HTR-8/SVneo (cell line): ENCODE data around the gene MYO7A.

Experiments
- DNase-seq: peaks from one replicate; pipeline ENCODE4 v3.0.0; 2011; ENCODE audit warnings: low spot score, mixed read lengths; ENCODE audit not compliant: insufficient read length
- FAIRE-seq: peaks from 2 replicates; lab custom pipeline; 2011; peaks lifted over from hg19 to GRCh38; lab: Jason Lieb, UNC

The MYO7A gene

GRCh38 chr11:77143405-77144020, 15.5 kb downstream of the MYO7A start:
- no peak for DNase-seq

GRCh38 chr11:77144196-77144856, 16.3 kb downstream of the MYO7A start:
- no peak for DNase-seq
- FAIRE-seq, result no peak

More at GRCh38 chr11:77143405-77144020, 15.5 kb downstream of the MYO7A start:
- no peak for FAIRE-seq

GRCh38 chr11:77144857-77145428, 16.9 kb downstream of the MYO7A start:
- DNase-seq, result no peak
- no peak for FAIRE-seq

DNA sequence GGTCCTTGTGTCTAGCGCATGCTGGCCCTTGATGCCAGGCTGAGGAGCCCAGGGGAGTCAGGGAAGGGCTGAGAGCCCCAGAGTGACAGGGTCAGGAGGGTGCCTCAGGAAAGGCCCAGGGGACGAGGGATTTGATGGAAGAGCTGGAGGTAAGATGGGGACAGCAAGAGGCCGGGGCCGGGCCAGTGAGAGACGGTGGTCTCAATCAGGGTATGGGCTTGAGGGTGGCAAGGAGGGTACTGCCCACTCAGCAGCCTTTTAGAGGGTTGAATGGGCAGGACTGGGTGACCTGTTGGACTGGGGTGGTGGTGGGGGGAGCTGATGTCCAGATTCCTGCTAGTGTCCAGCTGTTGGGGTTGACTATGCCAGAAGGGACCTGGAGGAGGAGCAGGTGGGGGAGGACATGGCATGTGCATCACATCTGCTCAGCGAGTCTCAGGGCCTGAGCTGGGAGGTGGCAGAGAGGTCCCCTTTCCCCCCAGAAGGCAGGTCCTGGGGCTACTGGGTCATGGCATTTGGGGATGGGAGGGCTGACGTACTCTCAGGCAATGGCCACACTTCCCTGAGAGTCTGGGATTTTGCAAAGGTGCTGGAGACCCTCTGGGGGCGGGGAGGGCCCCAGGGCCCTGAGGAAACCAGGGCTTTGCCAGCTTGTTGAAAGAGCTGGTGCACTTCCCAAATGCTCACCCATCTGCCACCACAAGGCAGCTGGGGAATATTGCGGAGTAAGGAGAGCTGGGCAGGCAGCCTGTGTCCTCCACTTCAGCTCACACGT, 18.4 kb downstream of the MYO7A start:
- DNase-seq (no peak), FAIRE-seq (no peak)

GRCh38 chr11:77147036-77147315, 18.9 kb downstream of the MYO7A start:
- DNase-seq (no peak), FAIRE-seq (no peak)

GRCh38 chr11:77147668-77148321, 19.7 kb downstream of the MYO7A start:
- DNase-seq, result no peak
- no peak for FAIRE-seq

GRCh38 chr11:77148963-77149715, 21.1 kb downstream of the MYO7A start:
- no peak for DNase-seq
- no peak for FAIRE-seq

- no peak for DNase-seq
- FAIRE-seq, result no peak
Observed at GRCh38 chr11:77149716-77150392, 21.8 kb downstream of the MYO7A start.

- DNase-seq (no peak), FAIRE-seq (no peak)
Observed at GRCh38 chr11:77150836-77151235, 22.8 kb downstream of the MYO7A start.

DNA sequence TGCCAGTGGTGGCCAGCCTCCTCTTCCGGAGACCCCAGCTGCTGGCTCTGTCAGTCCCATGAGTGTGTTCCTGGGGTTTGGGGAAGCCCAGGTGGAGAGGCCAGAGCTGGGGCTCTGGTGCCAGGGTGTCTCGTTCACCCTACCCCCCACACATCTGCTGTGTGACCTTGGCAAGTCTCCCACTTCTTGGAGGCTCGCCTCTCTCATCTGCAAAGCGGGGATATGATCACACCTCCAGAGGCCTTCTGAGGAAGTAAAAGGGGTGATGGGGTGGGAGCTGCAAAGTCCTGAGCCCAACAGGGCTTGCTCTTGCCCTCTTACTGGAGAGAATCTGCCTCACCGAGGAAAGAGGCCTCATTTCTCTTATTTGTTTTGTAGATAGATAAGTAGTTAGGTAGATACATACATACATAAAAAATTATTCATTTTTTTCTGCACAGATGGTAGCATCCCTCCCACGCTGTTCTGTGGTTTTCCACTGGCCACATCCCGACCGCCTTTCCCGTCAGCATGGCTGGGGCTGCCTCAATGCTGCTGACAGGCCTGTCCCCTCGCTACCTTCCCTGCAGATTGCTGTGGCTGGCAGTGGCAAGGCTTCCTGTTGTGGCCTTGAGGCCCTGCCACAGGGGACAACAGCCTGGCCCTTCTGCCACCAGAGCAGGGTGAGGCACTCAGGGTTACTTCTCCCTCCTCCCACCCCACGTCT, 23.9 kb downstream of the MYO7A start:
- FAIRE-seq, result peak; percentile 80
- no peak for DNase-seq

DNA sequence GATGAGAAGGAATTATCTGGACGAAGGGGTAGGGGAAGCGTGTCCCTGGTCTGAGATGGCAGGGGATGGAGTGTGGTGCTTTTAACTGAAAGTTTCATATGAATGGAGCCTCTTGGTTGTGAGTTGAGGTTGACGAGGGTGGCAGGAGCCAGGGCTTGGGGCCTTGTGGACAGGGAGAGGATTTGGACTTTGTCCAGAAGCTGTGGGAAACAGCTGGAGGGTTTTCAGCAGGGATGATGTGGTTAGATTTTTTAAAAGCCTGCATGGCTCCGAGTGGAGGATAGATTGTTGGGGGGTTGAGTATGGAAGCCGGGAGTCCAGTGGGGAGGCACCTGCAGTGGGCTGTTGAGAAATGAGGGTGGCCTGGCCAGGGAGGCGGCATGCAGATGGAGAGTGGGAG, 24.8 kb downstream of the MYO7A start:
- no peak for FAIRE-seq
- no peak for DNase-seq

DNA sequence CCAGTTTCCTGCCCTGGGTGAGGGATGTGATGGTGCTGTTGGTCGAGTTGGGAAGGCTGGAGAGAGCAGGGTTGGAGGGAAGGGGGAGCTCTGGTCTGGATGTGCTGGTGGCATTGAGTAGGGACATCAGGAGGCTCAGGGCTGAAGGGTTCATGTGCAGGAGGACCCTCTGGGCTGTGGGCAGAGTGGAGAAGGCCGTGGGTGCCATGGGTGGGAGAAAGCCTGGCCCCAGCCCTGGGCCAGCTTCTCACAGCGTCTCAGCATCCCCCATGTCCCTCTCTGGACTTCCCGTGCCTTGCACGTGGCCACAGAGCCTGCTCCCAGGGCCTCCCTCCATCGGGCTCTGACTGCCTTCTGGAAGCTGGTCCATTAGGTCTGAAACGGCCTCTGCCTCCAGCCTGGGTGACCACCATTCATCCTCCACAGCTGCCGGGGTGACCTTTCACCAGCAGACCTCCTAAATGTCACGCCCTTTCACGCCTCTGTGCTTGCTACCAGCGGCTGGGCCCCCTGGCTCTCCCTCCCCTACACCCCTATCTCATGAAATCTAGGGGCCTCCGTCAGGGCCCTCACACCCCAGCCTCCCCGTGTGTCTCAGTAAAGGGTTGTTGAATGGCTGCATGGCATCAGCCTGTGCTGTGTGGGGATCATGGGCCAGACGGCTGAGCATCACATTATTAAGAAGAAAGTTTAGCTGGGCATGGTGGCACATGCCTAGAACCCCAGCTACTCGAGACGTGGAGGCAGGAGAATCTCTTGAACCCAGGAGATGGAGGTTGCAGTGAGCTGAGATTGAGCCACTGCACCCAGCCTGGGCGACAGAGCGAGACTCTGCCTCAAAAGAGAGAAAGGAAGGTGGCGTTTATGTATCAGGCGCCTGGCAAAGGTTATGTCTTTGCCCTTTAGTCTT, 25.5 kb downstream of the MYO7A start:
- FAIRE-seq (no peak), DNase-seq (no peak)

DNA sequence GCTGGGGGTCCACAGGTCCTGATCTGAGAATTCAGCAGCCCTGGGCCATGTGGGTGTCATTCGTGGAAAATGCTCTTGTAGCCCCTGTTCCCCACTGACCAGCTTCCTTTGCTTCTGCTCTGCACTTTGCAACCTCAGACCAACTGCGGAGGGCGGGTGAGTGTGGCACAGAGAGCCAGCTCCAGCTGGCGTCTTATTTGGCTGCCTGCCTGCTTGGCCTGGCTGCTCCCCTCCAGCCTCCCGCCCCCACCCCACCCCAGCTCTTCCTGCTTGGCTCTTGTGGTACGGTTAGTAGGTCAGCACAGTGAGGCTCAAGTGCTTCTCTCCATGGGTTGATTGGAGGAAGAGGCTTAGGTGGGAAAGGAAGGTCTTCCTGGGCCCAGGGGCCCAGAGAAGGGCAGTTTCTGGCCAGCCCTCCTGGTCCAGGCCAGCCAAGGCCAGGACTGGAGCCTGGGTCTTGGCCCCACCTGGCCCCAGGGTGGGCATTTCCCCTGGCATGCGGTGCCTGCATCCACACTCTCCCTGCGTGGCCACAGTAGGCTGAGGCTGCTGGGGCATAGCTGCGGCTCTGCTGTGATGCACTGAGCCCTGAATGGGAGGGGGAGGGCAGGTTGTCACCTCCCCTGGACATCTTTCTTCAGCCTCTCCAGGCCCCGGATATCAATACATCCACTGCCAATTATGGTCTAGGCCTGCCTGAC, 26.5 kb downstream of the MYO7A start:
- no peak for DNase-seq
- FAIRE-seq, result peak; percentile 85

DNA sequence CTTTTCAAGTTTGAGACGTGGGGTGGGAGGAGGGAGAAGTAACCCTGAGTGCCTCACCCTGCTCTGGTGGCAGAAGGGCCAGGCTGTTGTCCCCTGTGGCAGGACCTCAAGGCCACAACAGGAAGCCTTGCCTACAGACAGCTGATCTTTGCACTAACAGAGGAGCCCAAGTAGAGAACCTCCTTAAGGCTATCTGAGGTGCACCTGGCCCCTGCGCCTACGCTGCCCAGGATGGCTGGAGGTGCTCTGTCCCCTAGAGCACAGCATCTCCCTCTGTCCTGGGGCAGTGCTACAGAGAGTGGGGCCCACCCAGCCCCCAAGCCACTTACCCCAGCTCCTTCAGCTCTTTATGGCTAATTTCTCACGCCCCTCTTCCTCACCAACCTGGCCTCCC, 27.0 kb downstream of the MYO7A start:
- no peak for DNase-seq
- no peak for FAIRE-seq

DNA sequence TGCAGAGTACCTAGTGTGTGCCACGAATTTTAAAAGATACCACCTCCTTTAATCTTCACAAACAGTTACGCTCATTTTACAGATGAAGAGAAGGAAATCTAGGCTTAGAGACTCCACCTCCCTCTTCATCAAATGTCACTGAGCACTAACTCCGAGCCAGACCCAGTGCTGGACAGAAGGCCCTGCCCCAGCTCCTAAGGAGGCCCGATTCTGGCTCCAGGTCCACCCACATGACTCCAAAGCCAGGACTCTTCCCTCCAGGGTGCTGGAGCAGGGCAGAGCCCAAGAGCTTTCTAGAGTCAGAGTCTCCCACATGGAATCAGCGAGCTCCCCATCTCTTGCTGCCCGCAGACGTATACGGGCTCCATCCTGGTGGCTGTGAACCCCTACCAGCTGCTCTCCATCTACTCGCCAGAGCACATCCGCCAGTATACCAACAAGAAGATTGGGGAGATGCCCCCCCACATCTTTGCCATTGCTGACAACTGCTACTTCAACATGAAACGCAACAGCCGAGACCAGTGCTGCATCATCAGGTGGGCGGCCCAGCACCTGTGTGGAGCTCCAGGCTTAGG, 27.6 kb downstream of the MYO7A start:
- DNase-seq (no peak), FAIRE-seq (no peak)

DNA sequence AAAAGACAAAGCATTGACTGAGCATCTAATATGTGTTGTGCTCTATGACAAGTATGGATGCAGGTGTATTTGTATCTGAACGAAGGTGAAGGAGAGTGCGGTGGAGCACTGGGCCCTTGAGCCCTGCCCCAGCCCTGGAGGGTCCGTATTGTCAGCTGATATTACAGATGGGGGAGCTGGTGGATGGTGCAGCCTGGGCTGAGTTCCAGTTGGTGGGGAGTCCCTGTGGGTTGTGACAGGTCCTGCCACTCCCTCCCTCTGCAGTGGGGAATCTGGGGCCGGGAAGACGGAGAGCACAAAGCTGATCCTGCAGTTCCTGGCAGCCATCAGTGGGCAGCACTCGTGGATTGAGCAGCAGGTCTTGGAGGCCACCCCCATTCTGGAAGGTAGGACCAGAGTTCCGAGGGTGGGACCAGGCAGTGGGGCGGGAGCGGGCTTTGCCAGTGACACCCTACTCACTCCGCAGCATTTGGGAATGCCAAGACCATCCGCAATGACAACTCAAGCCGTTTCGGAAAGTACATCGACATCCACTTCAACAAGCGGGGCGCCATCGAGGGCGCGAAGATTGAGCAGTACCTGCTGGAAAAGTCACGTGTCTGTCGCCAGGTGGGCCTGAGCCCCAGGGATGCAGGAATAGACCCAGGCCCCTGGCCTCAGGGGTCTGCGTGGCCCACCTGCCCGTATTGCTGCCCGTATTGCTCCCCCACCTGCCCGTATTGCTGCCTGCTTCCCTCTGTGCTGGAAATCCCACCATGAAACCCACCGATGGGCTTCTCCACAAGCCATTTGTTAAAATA, 28.6 kb downstream of the MYO7A start:
- DNase-seq (no peak), FAIRE-seq (no peak)
